Thyroid gland (tissue), 4 donors: ENCODE measurements around the gene SCN4B. TPM values are rescaled to one million over a fixed set of nuclear protein-coding genes. Genes with fewer than 3 reads are reported as not detected.

Source experiments
- DNase-seq, 2 donors: peaks; one replicate each; pipeline ENCODE4 v3.0.0-alpha.2; 2019
- H3K27ac ChIP-seq, 3 donors: fragments of 200-600 bp; sonication (generic); 1 replicate in 2 of 3; 2 replicates in 1 of 3; pipeline ENCODE4 v1.5.1; 2016 to 2019; ENCODE audit warnings: mild to moderate bottlenecking in 1 of 3, moderate library complexity in 1 of 3
- H3K27me3 ChIP-seq: fragments of 200-600 bp; sonication (generic); one replicate; pipeline ENCODE4 v1.5.1; 2019
- H3K36me3 ChIP-seq, 2 donors: fragments of 200-600 bp; sonication (generic); one replicate each; pipeline ENCODE4 v1.5.1; 2016 to 2019
- H3K4me1 ChIP-seq, 2 donors: fragments of 200-600 bp; sonication (generic); one replicate each; pipeline ENCODE4 v1.5.1; 2017 to 2019
- H3K4me3 ChIP-seq, 3 donors: fragments of 200-600 bp; sonication (generic); replicated peaks in 1 of 3; 1 replicate in 2 of 3; 2 replicates in 1 of 3; pipeline ENCODE4 v1.5.1; 2016; ENCODE audit warnings: mild to moderate bottlenecking in 1 of 3
- H3K9me3 ChIP-seq: fragments of 200-600 bp; sonication (generic); one replicate; pipeline ENCODE4 v1.5.1; 2017
- CTCF ChIP-seq, 6 experiments: fragments of 200-600 bp in 3 of 6; fragments of 450-650 bp in 3 of 6; sonication (generic) in 3 of 6; IDR thresholded peaks; one replicate each; pipeline ENCODE4 v1.5.1; 2016 to 2019; ENCODE audit warnings: antibody characterized with exemption in 6 of 6, mild to moderate bottlenecking in 2 of 6, inconsistent platforms in 1 of 6, moderate library complexity in 1 of 6
- POLR2A ChIP-seq, 2 donors: fragments of 450-650 bp; IDR thresholded peaks; one replicate each; pipeline ENCODE4 v1.6.1; 2017; ENCODE audit warnings: antibody characterized with exemption in 2 of 2, mild to moderate bottlenecking in 2 of 2, moderate library complexity in 1 of 2
- WGBS, 2 donors: methylation state at CpG; one replicate each; pipeline ENCODE4 v1.1.5; 2017; 5-methylcytosine and 5-hydroxymethylcytosine counted together
- intact Hi-C: fragments of 100-400 bp; cut with DNase I; formaldehyde crosslinking; loops from one replicate; pipeline ENCODE4 v1.15.1; 2023
- total RNA-seq, 4 donors: library from RNA; depleted of rRNA; stranded (reverse); fragments of >200 nt; gene quantifications; one replicate each; pipeline ENCODE4 v1.2.3, GENCODE V29; 2016

The SCN4B gene
- total RNA-seq, 4 donors from 2014 or later, result 5.5 to 15.7 (median 10.5) TPM

DNA sequence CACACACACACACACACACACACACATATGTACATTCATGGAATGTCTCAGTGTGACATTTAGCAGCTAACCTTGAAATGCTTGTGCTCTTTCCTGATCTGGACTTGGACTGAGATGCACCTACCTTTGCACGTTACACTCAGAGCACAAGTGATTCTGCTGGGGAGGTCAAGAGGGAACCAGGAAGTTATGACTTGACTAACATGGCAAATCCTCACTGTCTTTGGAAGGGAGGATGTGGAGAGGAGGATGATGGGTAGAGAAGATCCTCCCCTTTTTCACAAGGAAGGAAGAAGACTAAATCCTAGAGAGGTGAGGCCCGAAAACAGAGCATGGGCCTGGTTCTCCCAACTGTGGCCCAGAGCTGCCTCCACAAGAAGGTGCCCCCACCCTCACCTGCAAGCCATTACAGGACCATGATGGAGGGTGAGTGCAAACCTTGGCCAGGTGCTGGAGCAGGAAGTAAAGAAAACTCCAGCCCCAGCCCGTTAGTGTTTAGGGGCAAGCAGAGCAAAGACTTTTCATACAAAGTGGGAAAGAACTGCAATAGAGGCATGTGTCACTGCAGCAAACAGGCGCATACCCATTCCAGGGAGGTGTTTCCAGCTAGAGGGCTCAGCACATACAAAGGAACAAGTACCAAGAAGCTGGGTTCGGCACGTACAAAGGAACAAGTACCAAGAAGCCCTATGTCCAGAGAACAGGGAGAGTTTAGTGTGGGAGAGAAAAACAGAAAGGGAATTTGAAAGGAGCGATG lies 26.4 kb downstream of the SCN4B start:
- no peaks in the 10 kb centered on the region for H3K36me3 ChIP-seq
- H3K9me3 ChIP-seq, result no peaks in the 10 kb centered on the region
- intact Hi-C loops, result no loop called here
- no peak overlapping the region for H3K27ac ChIP-seq
- TF ChIP-seq CTCF (IDR thresholded peaks at IDR 0.05), result no peak
- no peak for DNase-seq
- H3K4me1 ChIP-seq, result no peaks in the 10 kb centered on the region
- H3K4me3 ChIP-seq, result no peak overlapping the region
- WGBS, 2 donors, result 82 to 91% methylated on average over 7 of the region's 7 CpGs
- H3K27me3 ChIP-seq, result no peaks in the 10 kb centered on the region

GRCh38 chr11:118124929-118125535 lies 27.6 kb downstream of the SCN4B start:
- Histone ChIP-seq H3K27me3 (no peaks in the 10 kb centered on the region), H3K9me3 (no peaks in the 10 kb centered on the region), H3K4me1 (no peaks in the 10 kb centered on the region), H3K4me3 (no peak overlapping the region), H3K27ac (no peak overlapping the region), H3K36me3 (no peaks in the 10 kb centered on the region)
- no peak for DNase-seq
- intact Hi-C loops, result no loop called here
- TF ChIP-seq CTCF (IDR thresholded peaks at IDR 0.05) (no peak), POLR2A (IDR thresholded peaks at IDR 0.05) (no peak)
- 76 to 84% methylated on average over 8 of the region's 8 CpGs for WGBS, 2 donors

DNA sequence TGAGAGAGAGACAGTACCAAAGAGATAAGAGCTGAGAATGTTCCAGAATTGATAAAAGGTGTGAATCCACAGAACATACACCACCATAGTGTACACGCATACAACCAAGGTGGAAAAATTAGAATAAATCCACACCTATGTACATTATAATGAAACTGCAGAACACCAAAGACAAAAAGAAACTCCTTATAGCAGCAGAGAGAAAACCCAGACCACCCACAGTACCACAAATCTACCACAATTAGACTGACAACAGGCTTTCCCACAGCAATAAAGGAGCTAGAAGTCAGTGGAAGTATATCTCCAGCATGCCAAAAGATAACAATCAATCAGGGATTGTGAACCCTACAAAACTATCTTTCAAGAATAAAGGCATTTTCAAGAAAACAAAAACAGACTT lies 31.8 kb downstream of the SCN4B start:
- intact Hi-C loops, result no loop called here
- Histone ChIP-seq H3K27me3 (no peaks in the 10 kb centered on the region), H3K4me1 (no peaks in the 10 kb centered on the region), H3K36me3 (no peaks in the 10 kb centered on the region), H3K4me3 (no peak overlapping the region), H3K27ac (no peak overlapping the region), H3K9me3 (no peaks in the 10 kb centered on the region)
- WGBS, 2 donors, result 91 to 97% methylated on average over 1 of the region's 1 CpG
- TF ChIP-seq CTCF (IDR thresholded peaks at IDR 0.05), result no peak
- TF ChIP-seq POLR2A (IDR thresholded peaks at IDR 0.05), result no peak
- DNase-seq, result no peak

DNA sequence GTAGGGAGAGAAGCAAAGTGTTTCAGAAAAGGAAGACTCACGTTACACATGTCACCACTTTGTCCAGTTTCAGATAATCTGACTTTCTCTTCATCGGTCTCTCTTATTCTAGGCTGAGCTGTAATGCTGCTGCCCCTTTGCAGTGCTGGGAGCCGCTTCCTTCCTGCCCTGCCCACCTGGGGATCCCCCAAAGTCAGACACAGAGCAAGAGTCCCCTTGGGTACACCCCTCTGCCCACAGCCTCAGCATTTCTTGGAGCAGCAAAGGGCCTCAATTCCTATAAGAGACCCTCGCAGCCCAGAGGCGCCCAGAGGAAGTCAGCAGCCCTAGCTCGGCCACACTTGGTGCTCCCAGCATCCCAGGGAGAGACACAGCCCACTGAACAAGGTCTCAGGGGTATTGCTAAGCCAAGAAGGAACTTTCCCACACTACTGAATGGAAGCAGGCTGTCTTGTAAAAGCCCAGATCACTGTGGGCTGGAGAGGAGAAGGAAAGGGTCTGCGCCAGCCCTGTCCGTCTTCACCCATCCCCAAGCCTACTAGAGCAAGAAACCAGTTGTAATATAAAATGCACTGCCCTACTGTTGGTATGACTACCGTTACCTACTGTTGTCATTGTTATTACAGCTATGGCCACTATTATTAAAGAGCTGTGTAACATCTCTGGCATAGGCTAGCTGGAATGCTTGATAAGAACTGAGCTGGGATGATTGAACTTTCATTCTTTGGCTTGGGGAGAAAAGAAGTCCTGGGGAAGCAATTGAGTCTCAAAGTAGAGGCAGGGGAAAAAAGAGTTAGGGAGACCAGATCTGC lies 34.6 kb downstream of the SCN4B start:
- TF ChIP-seq POLR2A (IDR thresholded peaks at IDR 0.05) (no peak), CTCF (IDR thresholded peaks at IDR 0.05) (no peak)
- intact Hi-C loops, result no loop called here
- no peak overlapping the region for H3K4me3 ChIP-seq
- no peak for DNase-seq
- H3K27ac ChIP-seq, result no peak overlapping the region
- H3K27me3 ChIP-seq, result no peaks in the 10 kb centered on the region
- H3K36me3 ChIP-seq, result no peaks in the 10 kb centered on the region
- 78 to 87% methylated on average over 9 of the region's 9 CpGs for WGBS, 2 donors
- H3K9me3 ChIP-seq, result no peaks in the 10 kb centered on the region
- no peaks in the 10 kb centered on the region for H3K4me1 ChIP-seq

GRCh38 chr11:118115048-118115447 lies 37.6 kb downstream of the SCN4B start:
- Histone ChIP-seq H3K27ac (no peak overlapping the region), H3K36me3 (no peaks in the 10 kb centered on the region), H3K4me3 (no peak overlapping the region), H3K27me3 (no peaks in the 10 kb centered on the region), H3K9me3 (no peaks in the 10 kb centered on the region), H3K4me1 (no peaks in the 10 kb centered on the region)
- intact Hi-C loops, result no loop called here
- WGBS, 2 donors, result 91 to 95% methylated on average over 7 of the region's 7 CpGs
- DNase-seq, result no peak
- TF ChIP-seq CTCF (IDR thresholded peaks at IDR 0.05) (no peak), POLR2A (IDR thresholded peaks at IDR 0.05) (no peak)
